T follicular helper cell (primary cell): Measurements from ENCODE around the gene VWA2.
"Not testable (repeated sequence)": the region's sequence is repeated elsewhere in the genome, so short reads cannot be mapped to it uniquely, and the experiment has no call there.

ENCODE experiments used
- DNase-seq: peaks from one replicate; pipeline ENCODE4 v3.0.0-alpha.2; 2020; ENCODE audit warnings: low read depth

Gene VWA2

GRCh38 chr10:114319406-114320248, 80.6 kb downstream of the VWA2 start:
- no peak for DNase-seq

- no peak for DNase-seq
These were observed 81.4 kb downstream of the VWA2 start for GRCh38 chr10:114320249-114321116.

- DNase-seq, result no peak
These were observed 83.3 kb downstream of the VWA2 start for GRCh38 chr10:114322344-114322743.

- DNase-seq, result no peak
These were observed 84.0 kb downstream of the VWA2 start for GRCh38 chr10:114323023-114323422.

GRCh38 chr10:114326795-114327194, 87.7 kb downstream of the VWA2 start:
- no peak for DNase-seq

- DNase-seq, result no peak
These were observed 88.7 kb downstream of the VWA2 start for GRCh38 chr10:114327537-114328440.

- no peak for DNase-seq
These were observed 89.4 kb downstream of the VWA2 start for GRCh38 chr10:114328441-114328812.

- DNase-seq, result no peak
These were observed 89.8 kb downstream of the VWA2 start for GRCh38 chr10:114328874-114329273.

GRCh38 chr10:114329634-114330365, 90.7 kb downstream of the VWA2 start:
- no peak for DNase-seq

- no peak for DNase-seq
These were observed 93.5 kb downstream of the VWA2 start for GRCh38 chr10:114332301-114333192.

GRCh38 chr10:114333441-114333840, 94.4 kb downstream of the VWA2 start:
- not testable (repeated sequence) for DNase-seq

GRCh38 chr10:114334301-114334700, 95.2 kb downstream of the VWA2 start:
- DNase-seq, result no peak

- DNase-seq, result no peak
These were observed 96.6 kb downstream of the VWA2 start for GRCh38 chr10:114335614-114336013.

GRCh38 chr10:114336823-114337509, 97.9 kb downstream of the VWA2 start:
- DNase-seq, result no peak

- DNase-seq, result no peak
These were observed 98.7 kb downstream of the VWA2 start for GRCh38 chr10:114337510-114338462.

GRCh38 chr10:114340816-114341215, 101.8 kb downstream of the VWA2 start:
- DNase-seq, result no peak
